ENCODE data around the gene SLC38A5. TPM values are rescaled to one million over a fixed set of nuclear protein-coding genes. Genes with fewer than 3 reads are reported as not detected.
"Not testable (repeated sequence)": the region's sequence is repeated elsewhere in the genome, so short reads cannot be mapped to it uniquely, and the experiment has no call there.

The SLC38A5 gene
- total RNA-seq (2022) (0.33 and 0.54 TPM in 2 replicates), Bru-seq, nascent RNA (percentile 15 among the genes with signal in this experiment), BruChase-seq, experiment 1, labeled RNA remaining after a 6-hour chase (percentile 19 among the genes with signal in this experiment), BruChase-seq, experiment 2, labeled RNA remaining after a 2-hour chase (percentile 23 among the genes with signal in this experiment)
- long read RNA-seq = 0 reads

GRCh38 chrX:48470110-48470832 is at the start of gene SLC38A5:
Gene SLC38A5 (minus strand): TSS chrX:48470260. CDS start chrX:48467924, 2,336 bp downstream.
- BruUV-seq (replicated peaks) = no TSS peak
- Mint-ChIP-seq H3K27ac (ENCODE audit: unreplicated experiment) (no peak within 1 kb of the TSS), H3K4me1 (ENCODE audit: low read depth, unreplicated experiment) (no peaks in the 10 kb centered on the region), H3K36me3 (ENCODE audit: insufficient read depth, unreplicated experiment) (peaks cover 3% of the 10 kb centered on the region), H3K9me3 (ENCODE audit: low read depth, unreplicated experiment) (no peaks in the 10 kb centered on the region), H3K27me3 (ENCODE audit: unreplicated experiment) (peaks cover 41% of the 10 kb centered on the region), H3K4me3 (ENCODE audit: low read depth, unreplicated experiment) (no peak within 1 kb of the TSS)
- no peak for TF ChIP-seq CTCF (IDR thresholded peaks at IDR 0.05; ENCODE audit: unreplicated experiment)
- CTCF ChIA-PET = interaction anchor here (0.5 kb wide), 1 partner anchor 1126 kb away, joined by 3 read pairs; no protein-coding TSS in a partner anchor
- DNase-seq = no peak
- intact Hi-C loops (cut with micrococcal nuclease; ENCODE audit: unreplicated experiment) = no loop called here

- H3K4me3 Mint-ChIP-seq (ENCODE audit: low read depth, unreplicated experiment); intact Hi-C loops (cut with micrococcal nuclease; ENCODE audit: unreplicated experiment); CTCF ChIA-PET; H3K27me3 Mint-ChIP-seq (ENCODE audit: unreplicated experiment); H3K4me1 Mint-ChIP-seq (ENCODE audit: low read depth, unreplicated experiment); H3K9me3 Mint-ChIP-seq (ENCODE audit: low read depth, unreplicated experiment); DNase-seq; H3K27ac Mint-ChIP-seq (ENCODE audit: unreplicated experiment); BruUV-seq (replicated peaks): not testable (repeated sequence)
- H3K36me3 Mint-ChIP-seq (ENCODE audit: insufficient read depth, unreplicated experiment) = peaks cover 36% of the 10 kb centered on the region
These were observed 49.4 kb upstream of the SLC38A5 start for GRCh38 chrX:48519481-48519880.

- no TSS peak for BruUV-seq (replicated peaks)
These were observed 46.9 kb upstream of the SLC38A5 start for GRCh38 chrX:48516987-48517386.

GRCh38 chrX:48516285-48516684 is 46.2 kb upstream of the SLC38A5 start:
- no peak overlapping the region for H3K27ac Mint-ChIP-seq (ENCODE audit: unreplicated experiment)
- no TSS peak for BruUV-seq (replicated peaks)
- peaks cover 13% of the 10 kb centered on the region for H3K4me1 Mint-ChIP-seq (ENCODE audit: low read depth, unreplicated experiment)
- intact Hi-C loops (cut with micrococcal nuclease; ENCODE audit: unreplicated experiment) = no loop called here
- H3K27me3 Mint-ChIP-seq (ENCODE audit: unreplicated experiment) = no peaks in the 10 kb centered on the region
- TF ChIP-seq CTCF (IDR thresholded peaks at IDR 0.05; ENCODE audit: unreplicated experiment) = no peak
- peaks cover 13% of the 10 kb centered on the region for H3K36me3 Mint-ChIP-seq (ENCODE audit: insufficient read depth, unreplicated experiment)
- no peaks in the 10 kb centered on the region for H3K9me3 Mint-ChIP-seq (ENCODE audit: low read depth, unreplicated experiment)
- H3K4me3 Mint-ChIP-seq (ENCODE audit: low read depth, unreplicated experiment) = no peak overlapping the region
- no peak for DNase-seq
- CTCF ChIA-PET = no interaction called here

More at GRCh38 chrX:48516987-48517386, 46.9 kb upstream of the SLC38A5 start:
- intact Hi-C loops (cut with micrococcal nuclease; ENCODE audit: unreplicated experiment) = no loop called here
- H3K27me3 Mint-ChIP-seq (ENCODE audit: unreplicated experiment) = no peaks in the 10 kb centered on the region
- H3K9me3 Mint-ChIP-seq (ENCODE audit: low read depth, unreplicated experiment) = no peaks in the 10 kb centered on the region
- CTCF ChIA-PET = no interaction called here
- no peak for TF ChIP-seq CTCF (IDR thresholded peaks at IDR 0.05; ENCODE audit: unreplicated experiment)
- peaks cover 8% of the 10 kb centered on the region for H3K4me1 Mint-ChIP-seq (ENCODE audit: low read depth, unreplicated experiment)
- no peak overlapping the region for H3K27ac Mint-ChIP-seq (ENCODE audit: unreplicated experiment)
- peaks cover 20% of the 10 kb centered on the region for H3K36me3 Mint-ChIP-seq (ENCODE audit: insufficient read depth, unreplicated experiment)
- DNase-seq = no peak
- no peak overlapping the region for H3K4me3 Mint-ChIP-seq (ENCODE audit: low read depth, unreplicated experiment)

- no TSS peak for BruUV-seq (replicated peaks)
- intact Hi-C loops (cut with micrococcal nuclease; ENCODE audit: unreplicated experiment) = no loop called here
- H3K27me3 Mint-ChIP-seq (ENCODE audit: unreplicated experiment) = no peaks in the 10 kb centered on the region
- H3K4me3 Mint-ChIP-seq (ENCODE audit: low read depth, unreplicated experiment) = no peak overlapping the region
- H3K36me3 Mint-ChIP-seq (ENCODE audit: insufficient read depth, unreplicated experiment) = peaks cover 10% of the 10 kb centered on the region
- no peak for DNase-seq
- CTCF ChIA-PET = no interaction called here
- no peaks in the 10 kb centered on the region for H3K9me3 Mint-ChIP-seq (ENCODE audit: low read depth, unreplicated experiment)
- no peak for TF ChIP-seq CTCF (IDR thresholded peaks at IDR 0.05; ENCODE audit: unreplicated experiment)
- H3K27ac Mint-ChIP-seq (ENCODE audit: unreplicated experiment) = no peak overlapping the region
- H3K4me1 Mint-ChIP-seq (ENCODE audit: low read depth, unreplicated experiment) = peaks cover 13% of the 10 kb centered on the region
These were observed 45.8 kb upstream of the SLC38A5 start for GRCh38 chrX:48515842-48516241.

Measured in Calu3 (cell line).